Measurements from ENCODE around the gene PROM1. TPM values are rescaled to one million over a fixed set of nuclear protein-coding genes. Genes with fewer than 3 reads are reported as not detected.

The PROM1 gene
- total RNA-seq, 1 donor from 2014 or later = 2.9 TPM

GRCh38 chr4:16035843-16036242 lies 48.0 kb downstream of the PROM1 start:
- TF ChIP-seq CTCF (IDR thresholded peaks at IDR 0.05; ENCODE audit: borderline replicate concordance) = no peak
- Histone ChIP-seq H3K9me3 (replicated peaks) (no peaks in the 10 kb centered on the region), H3K36me3 (no peaks in the 10 kb centered on the region), H3K27me3 (ENCODE audit: low read depth) (no peaks in the 10 kb centered on the region), H3K4me1 (peaks cover 18% of the 10 kb centered on the region), H3K27ac (replicated peaks) (no peak overlapping the region), H3K4me3 (no peak overlapping the region)
- intact Hi-C loops (cut with micrococcal nuclease) = no loop called here
- DNase-seq = no peak

- no peak overlapping the region for H3K27ac ChIP-seq (replicated peaks)
- intact Hi-C loops (cut with micrococcal nuclease) = no loop called here
- no peaks in the 10 kb centered on the region for H3K9me3 ChIP-seq (replicated peaks)
- H3K4me3 ChIP-seq = no peak overlapping the region
- H3K27me3 ChIP-seq (ENCODE audit: low read depth) = no peaks in the 10 kb centered on the region
- H3K4me1 ChIP-seq = peaks cover 25% of the 10 kb centered on the region
- no peak for DNase-seq
- no peaks in the 10 kb centered on the region for H3K36me3 ChIP-seq
- no peak for TF ChIP-seq CTCF (IDR thresholded peaks at IDR 0.05; ENCODE audit: borderline replicate concordance)
These were observed 49.6 kb downstream of the PROM1 start for GRCh38 chr4:16034010-16034748.

GRCh38 chr4:16032396-16032770 lies 51.4 kb downstream of the PROM1 start:
- intact Hi-C loops (cut with micrococcal nuclease) = no loop called here
- peaks cover 30% of the 10 kb centered on the region for H3K4me1 ChIP-seq
- H3K27ac ChIP-seq (replicated peaks) = no peak overlapping the region
- H3K4me3 ChIP-seq = no peak overlapping the region
- TF ChIP-seq CTCF (IDR thresholded peaks at IDR 0.05; ENCODE audit: borderline replicate concordance) = no peak
- H3K27me3 ChIP-seq (ENCODE audit: low read depth) = no peaks in the 10 kb centered on the region
- no peak for DNase-seq
- no peaks in the 10 kb centered on the region for H3K9me3 ChIP-seq (replicated peaks)
- H3K36me3 ChIP-seq = no peaks in the 10 kb centered on the region

GRCh38 chr4:16031546-16032395 lies 52.1 kb downstream of the PROM1 start:
- Histone ChIP-seq H3K4me1 (peaks cover 31% of the 10 kb centered on the region), H3K36me3 (no peaks in the 10 kb centered on the region), H3K27ac (replicated peaks) (no peak overlapping the region), H3K27me3 (ENCODE audit: low read depth) (no peaks in the 10 kb centered on the region), H3K4me3 (no peak overlapping the region), H3K9me3 (replicated peaks) (no peaks in the 10 kb centered on the region)
- DNase-seq = no peak
- TF ChIP-seq CTCF (IDR thresholded peaks at IDR 0.05; ENCODE audit: borderline replicate concordance) = no peak
- intact Hi-C loops (cut with micrococcal nuclease) = no loop called here

- Histone ChIP-seq H3K36me3 (no peaks in the 10 kb centered on the region), H3K27ac (replicated peaks) (no peak overlapping the region), H3K27me3 (ENCODE audit: low read depth) (no peaks in the 10 kb centered on the region), H3K9me3 (replicated peaks) (no peaks in the 10 kb centered on the region), H3K4me1 (peaks cover 46% of the 10 kb centered on the region), H3K4me3 (no peak overlapping the region)
- DNase-seq = no peak
- TF ChIP-seq CTCF (IDR thresholded peaks at IDR 0.05; ENCODE audit: borderline replicate concordance) = no peak
- intact Hi-C loops (cut with micrococcal nuclease) = loop anchor here (2.0 to 5.0 kb wide), 2 partner anchors 167 to 235 kb away; no protein-coding TSS in a partner anchor
These were observed 53.9 kb downstream of the PROM1 start for GRCh38 chr4:16029886-16030285.

Data from left ventricle myocardium inferior (tissue), 1 donor.